Kidney epithelial cell (primary cell): ENCODE measurements around the gene PCNX1. TPM values are rescaled to one million over a fixed set of nuclear protein-coding genes. Genes with fewer than 3 reads are reported as not detected.

Experiments
- DNase-seq: peaks from one replicate; pipeline ENCODE4 v3.0.0-alpha.2; 2010; ENCODE audit warnings: low read depth
- H3K27me3 ChIP-seq: 2 replicates; pipeline ENCODE4 v1.6.0; 2011; ENCODE audit warnings: low read length; ENCODE audit not compliant: control insufficient read depth, insufficient read depth
- H3K36me3 ChIP-seq: 2 replicates; pipeline ENCODE4 v1.5.1; 2011; ENCODE audit warnings: low read length; ENCODE audit not compliant: control insufficient read depth, insufficient read depth
- H3K4me3 ChIP-seq: 2 replicates; pipeline ENCODE4 v1.5.1; 2011; ENCODE audit warnings: low read depth, mild to moderate bottlenecking, control low read depth, low read length
- CTCF ChIP-seq: IDR thresholded peaks from 2 replicates; pipeline ENCODE4 v1.5.1; 2011; ENCODE audit warnings: mild to moderate bottlenecking, moderate library complexity, low read length, control low read depth, inconsistent platforms; ENCODE audit not compliant: insufficient read depth, poor library complexity, severe bottlenecking
- total RNA-seq: library from RNA; depleted of rRNA; stranded (reverse); fragments of >200 nt; gene quantifications from 2 replicates; pipeline ENCODE4 v1.2.3, GENCODE V29; 2015

PCNX1 gene
- total RNA-seq, 1 donor from 2014 or later: 26.9 TPM

DNA sequence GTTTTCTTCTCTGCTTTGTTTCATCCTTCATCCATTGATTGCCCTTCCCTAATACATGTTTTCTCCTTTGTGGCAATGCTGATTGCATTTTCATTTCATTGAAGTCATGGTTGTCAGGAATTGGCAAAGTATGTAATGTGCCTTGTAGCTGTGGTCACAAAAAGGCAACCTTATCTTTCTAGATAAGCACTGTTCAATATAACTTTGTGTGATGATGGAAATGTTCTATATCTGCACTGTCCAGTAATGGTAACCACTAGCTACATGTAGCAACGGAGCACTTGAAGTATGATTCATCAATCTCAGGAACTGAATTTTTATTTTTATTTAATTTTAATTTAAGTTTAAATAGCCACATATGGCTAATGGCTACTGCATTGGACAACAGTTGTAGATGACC is 79.8 kb downstream of the PCNX1 start:
- no peak overlapping the region for H3K4me3 ChIP-seq
- TF ChIP-seq CTCF: no peak
- no peaks in the 10 kb centered on the region for H3K27me3 ChIP-seq
- DNase-seq: no peak
- H3K36me3 ChIP-seq: no peaks in the 10 kb centered on the region

DNA sequence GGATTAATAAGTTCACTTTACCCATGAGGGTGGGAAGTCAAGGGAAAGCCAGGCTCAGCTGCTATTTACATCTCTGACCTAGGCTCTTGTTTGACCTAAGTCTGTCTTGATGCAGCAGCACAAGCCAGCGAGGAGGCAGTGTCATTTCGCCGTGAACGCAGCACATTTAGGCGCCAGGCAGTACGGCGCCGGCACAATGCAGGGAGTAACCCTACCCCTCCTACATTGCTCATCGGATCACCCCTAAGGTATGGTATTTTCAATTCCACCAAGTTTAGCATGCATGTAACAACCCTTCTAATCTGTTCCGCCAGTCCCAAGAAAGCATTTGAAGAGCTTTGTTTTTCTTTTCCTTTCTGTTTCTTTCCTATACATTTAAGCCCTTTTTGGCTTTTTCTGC is 81.2 kb downstream of the PCNX1 start:
- TF ChIP-seq CTCF: no peak
- H3K27me3 ChIP-seq: no peaks in the 10 kb centered on the region
- no peak overlapping the region for H3K4me3 ChIP-seq
- DNase-seq: no peak
- no peaks in the 10 kb centered on the region for H3K36me3 ChIP-seq

GRCh38 chr14:70993931-70994330 is 86.7 kb downstream of the PCNX1 start:
- no peak for TF ChIP-seq CTCF
- DNase-seq: no peak
- Histone ChIP-seq H3K27me3 (no peaks in the 10 kb centered on the region), H3K36me3 (no peaks in the 10 kb centered on the region), H3K4me3 (no peak overlapping the region)

DNA sequence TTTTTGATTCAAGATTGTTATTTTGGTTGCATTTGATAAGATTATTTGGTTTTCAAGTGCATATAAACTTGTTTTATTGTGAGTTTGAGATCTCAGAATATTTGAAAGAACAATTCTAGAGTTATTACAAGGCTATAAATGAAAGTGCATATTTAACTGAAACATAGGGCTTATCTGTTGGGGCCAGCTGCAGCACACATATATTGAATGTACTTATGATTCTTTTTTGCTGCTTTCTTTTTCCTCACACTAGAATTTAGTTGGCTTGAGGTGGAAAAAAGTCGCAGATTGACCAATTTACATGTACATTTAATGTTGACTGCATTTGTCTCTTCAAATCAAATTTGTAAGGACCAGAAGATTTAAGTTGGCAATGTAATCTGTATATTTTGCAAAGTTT is 88.0 kb downstream of the PCNX1 start:
- H3K27me3 ChIP-seq: no peaks in the 10 kb centered on the region
- no peak for TF ChIP-seq CTCF
- no peak for DNase-seq
- no peak overlapping the region for H3K4me3 ChIP-seq
- no peaks in the 10 kb centered on the region for H3K36me3 ChIP-seq

DNA sequence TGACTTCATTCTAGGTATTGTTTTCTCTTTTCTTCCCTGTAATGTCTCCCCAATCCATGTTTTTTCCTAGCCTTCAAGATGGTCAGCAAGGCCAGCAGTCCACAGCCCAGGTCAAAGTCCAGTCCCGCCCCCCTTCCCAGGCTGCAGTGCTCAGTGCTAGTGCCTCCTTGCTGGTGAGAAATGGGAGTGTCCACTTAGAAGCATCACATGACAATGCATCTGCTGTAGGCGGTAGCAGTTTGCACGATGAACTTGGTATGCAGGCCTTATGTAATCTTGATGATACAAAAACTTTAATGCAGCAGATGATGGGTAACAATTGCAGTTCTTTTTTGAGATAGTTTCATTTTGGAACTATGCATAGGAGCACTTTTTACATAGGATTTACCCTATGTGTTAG is 88.4 kb downstream of the PCNX1 start:
- TF ChIP-seq CTCF: no peak
- Histone ChIP-seq H3K36me3 (no peaks in the 10 kb centered on the region), H3K27me3 (no peaks in the 10 kb centered on the region), H3K4me3 (no peak overlapping the region)
- no peak for DNase-seq

DNA sequence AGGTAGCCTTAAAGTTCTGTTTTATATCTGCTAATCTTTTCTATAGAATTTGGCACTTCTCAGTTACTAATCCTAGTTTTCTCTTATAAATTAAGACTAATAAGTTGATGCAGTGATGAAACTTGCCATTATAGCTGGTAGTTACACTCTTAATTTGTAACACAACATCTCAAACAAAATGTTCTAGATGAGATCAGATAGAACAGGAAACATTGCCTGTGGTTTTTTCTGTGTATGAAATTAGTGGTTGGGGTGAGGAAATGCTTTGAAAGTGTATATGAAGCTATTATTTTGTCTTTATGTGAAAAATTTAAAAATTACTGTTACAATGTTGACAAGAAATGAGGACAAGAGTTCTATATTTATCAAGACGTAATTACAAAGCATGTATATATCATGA is 91.9 kb downstream of the PCNX1 start:
- DNase-seq: no peak
- Histone ChIP-seq H3K27me3 (no peaks in the 10 kb centered on the region), H3K4me3 (no peak overlapping the region), H3K36me3 (no peaks in the 10 kb centered on the region)
- TF ChIP-seq CTCF: no peak
